Nephron (organoid): ENCODE measurements around the gene GPC4.

ENCODE experiments used
- H3K27ac Mint-ChIP-seq, 3 experiments: 2 replicates each; pipeline ENCODE4 v1.8.0; 2020; ENCODE audit warnings: mixed read lengths in 3 of 3, mild to moderate bottlenecking in 2 of 3, moderate library complexity in 1 of 3
- H3K27me3 Mint-ChIP-seq: 2 replicates; pipeline ENCODE4 v1.8.0; 2021; ENCODE audit warnings: low read depth, mild to moderate bottlenecking, moderate library complexity, mixed read lengths
- H3K36me3 Mint-ChIP-seq: 2 replicates; pipeline ENCODE4 v1.8.0; 2020; ENCODE audit warnings: low read depth, mixed read lengths
- H3K4me1 Mint-ChIP-seq: 2 replicates; pipeline ENCODE4 v1.8.0; 2020; ENCODE audit warnings: mixed read lengths
- H3K4me3 Mint-ChIP-seq, 3 experiments: 2 replicates each; pipeline ENCODE4 v1.8.0; 2020; ENCODE audit warnings: mild to moderate bottlenecking in 3 of 3, mixed read lengths in 3 of 3, moderate library complexity in 2 of 3
- H3K9me3 Mint-ChIP-seq: 2 replicates; pipeline ENCODE4 v1.8.0; 2020; ENCODE audit warnings: mixed read lengths
- CTCF ChIP-seq, 3 experiments: fragments of 200-600 bp; sonication (generic); IDR thresholded peaks; one replicate each; pipeline ENCODE4 v1.5.0; 2021; ENCODE audit warnings: antibody characterized with exemption in 3 of 3; ENCODE audit not compliant: unreplicated experiment in 3 of 3

The GPC4 gene

GRCh38 chrX:133364865-133365264 is 50.4 kb downstream of the GPC4 start:
- Mint-ChIP-seq H3K9me3 (no peaks in the 10 kb centered on the region), H3K36me3 (no peaks in the 10 kb centered on the region), H3K27me3 (no peaks in the 10 kb centered on the region), H3K4me3 (no peak overlapping the region), H3K4me1 (peaks cover 44% of the 10 kb centered on the region), H3K27ac (peak overlapping the region; percentile 43 to 74 (median 72))
- TF ChIP-seq CTCF (IDR thresholded peaks at IDR 0.05; ENCODE audit: unreplicated experiment in 3 of 3) = no peak

GRCh38 chrX:133364196-133364595 is 51.1 kb downstream of the GPC4 start:
- peak overlapping the region in 2 of 3 experiments; percentile 72 to 74 for H3K27ac Mint-ChIP-seq
- H3K36me3 Mint-ChIP-seq = no peaks in the 10 kb centered on the region
- no peaks in the 10 kb centered on the region for H3K9me3 Mint-ChIP-seq
- H3K27me3 Mint-ChIP-seq = no peaks in the 10 kb centered on the region
- no peak for TF ChIP-seq CTCF (IDR thresholded peaks at IDR 0.05; ENCODE audit: unreplicated experiment in 3 of 3)
- no peak overlapping the region for H3K4me3 Mint-ChIP-seq
- peaks cover 44% of the 10 kb centered on the region for H3K4me1 Mint-ChIP-seq

GRCh38 chrX:133362538-133362937 is 52.8 kb downstream of the GPC4 start:
- Mint-ChIP-seq H3K36me3 (no peaks in the 10 kb centered on the region), H3K4me3 (no peak overlapping the region), H3K9me3 (no peaks in the 10 kb centered on the region), H3K27ac (peak overlapping the region in 1 of 3 experiments; percentile 23), H3K4me1 (peaks cover 47% of the 10 kb centered on the region), H3K27me3 (no peaks in the 10 kb centered on the region)
- no peak for TF ChIP-seq CTCF (IDR thresholded peaks at IDR 0.05; ENCODE audit: unreplicated experiment in 3 of 3)

GRCh38 chrX:133359466-133359865 is 55.8 kb downstream of the GPC4 start:
- Mint-ChIP-seq H3K36me3 (peaks cover 3% of the 10 kb centered on the region), H3K27ac (no peak overlapping the region), H3K27me3 (no peaks in the 10 kb centered on the region), H3K9me3 (no peaks in the 10 kb centered on the region), H3K4me1 (peaks cover 20% of the 10 kb centered on the region), H3K4me3 (no peak overlapping the region)
- TF ChIP-seq CTCF (IDR thresholded peaks at IDR 0.05; ENCODE audit: unreplicated experiment in 3 of 3) = no peak

- Mint-ChIP-seq H3K36me3 (peaks cover 3% of the 10 kb centered on the region), H3K27ac (peak overlapping the region in 2 of 3 experiments; percentile 11 to 43), H3K4me3 (no peak overlapping the region), H3K4me1 (peaks cover 32% of the 10 kb centered on the region), H3K27me3 (no peaks in the 10 kb centered on the region), H3K9me3 (no peaks in the 10 kb centered on the region)
- TF ChIP-seq CTCF (IDR thresholded peaks at IDR 0.05; ENCODE audit: unreplicated experiment in 3 of 3) = no peak
Observed at GRCh38 chrX:133353233-133353632, 62.1 kb downstream of the GPC4 start.

GRCh38 chrX:133350751-133351150 is 64.5 kb downstream of the GPC4 start:
- no peaks in the 10 kb centered on the region for H3K9me3 Mint-ChIP-seq
- H3K27ac Mint-ChIP-seq = peak overlapping the region; percentile 68 to 90 (median 79)
- peaks cover 50% of the 10 kb centered on the region for H3K4me1 Mint-ChIP-seq
- H3K4me3 Mint-ChIP-seq = no peak overlapping the region
- no peaks in the 10 kb centered on the region for H3K36me3 Mint-ChIP-seq
- TF ChIP-seq CTCF (IDR thresholded peaks at IDR 0.05; ENCODE audit: unreplicated experiment in 3 of 3) = no peak
- H3K27me3 Mint-ChIP-seq = no peaks in the 10 kb centered on the region
